Vagina (tissue), 2 donors: Measurements from ENCODE around the gene ARPC4.

Experiments
- CTCF ChIP-seq, 3 experiments: fragments of 450-650 bp in 2 of 3; fragments of 200-600 bp in 1 of 3; sonication (generic) in 1 of 3; IDR thresholded peaks; one replicate each; pipeline ENCODE4 v1.5.1; 2017 to 2019; ENCODE audit warnings: antibody characterized with exemption in 3 of 3, mild to moderate bottlenecking in 2 of 3, moderate library complexity in 2 of 3
- POLR2A ChIP-seq, 2 donors: fragments of 450-650 bp; IDR thresholded peaks; one replicate each; pipeline ENCODE4 v1.6.1; 2017; ENCODE audit warnings: antibody characterized with exemption in 2 of 2, mild to moderate bottlenecking in 2 of 2, moderate library complexity in 2 of 2

GRCh38 chr3:9781978-9782603 lies 10.8 kb upstream of the ARPC4 start:
- TF ChIP-seq CTCF (IDR thresholded peaks at IDR 0.05) = no peak
- TF ChIP-seq POLR2A (IDR thresholded peaks at IDR 0.05) = no peak
